Panc1 (cell line): Measurements from ENCODE around the gene PTTG2. TPM values are rescaled to one million over a fixed set of nuclear protein-coding genes. Genes with fewer than 3 reads are reported as not detected.

Experiments used
- ATAC-seq: fragments of 200-7000 bp; cut with Tn5 transposase; 2 replicates; pipeline ENCODE4 v1.9.1; 2020; ENCODE audit warnings: mild to moderate bottlenecking, moderate library complexity
- BruUV-seq: library from RNA; stranded (reverse); fragments of 400-500 nt; replicated peaks from 2 replicates; lab custom pipeline; 2021; lab: Mats Ljungman, UMichigan
- CTCF ChIA-PET: fragments of 300-600 bp; sonication (Branson Sonifier 250); formaldehyde crosslinking; loops from one replicate; lab custom pipeline; 2022; ENCODE audit warnings: antibody characterized with exemption; lab: Charles Lee
- POLR2A ChIA-PET: fragments of 300-600 bp; sonication (Branson Sonifier 250); formaldehyde crosslinking; loops from one replicate; lab custom pipeline; 2022; ENCODE audit warnings: antibody characterized with exemption; lab: Charles Lee
- DNase-seq: peaks from one replicate; pipeline ENCODE4 v3.0.0-alpha.2; 2010; ENCODE audit warnings: low read depth, low spot score
- H3K27ac ChIP-seq: 2 replicates; pipeline ENCODE4 v1.5.1; 2011; ENCODE audit warnings: mild to moderate bottlenecking, low read length, inconsistent platforms
- H3K27me3 ChIP-seq: fragments of 200-500 bp; sonication (Bioruptor generic); 2 replicates; pipeline ENCODE4 v1.6.0; 2014; ENCODE audit warnings: low read length, inconsistent platforms; ENCODE audit not compliant: control insufficient read depth, insufficient read depth
- H3K36me3 ChIP-seq: fragments of 200-500 bp; sonication (Bioruptor generic); 2 replicates; pipeline ENCODE4 v1.5.1; 2014; ENCODE audit warnings: inconsistent platforms, mild to moderate bottlenecking, low read length, moderate library complexity; ENCODE audit not compliant: control insufficient read depth, insufficient read depth
- H3K4me1 ChIP-seq: 2 replicates; pipeline ENCODE4 v1.5.1; 2011; ENCODE audit warnings: inconsistent platforms, mild to moderate bottlenecking, low read length, moderate library complexity; ENCODE audit not compliant: control insufficient read depth, insufficient read depth
- H3K4me3 ChIP-seq, 2 experiments: 2 replicates each; pipeline ENCODE4 v1.5.1; 2011 to 2012; ENCODE audit warnings: low read depth in 2 of 2, low read length in 2 of 2, mild to moderate bottlenecking in 2 of 2, inconsistent platforms in 1 of 2, moderate library complexity in 1 of 2
- H3K9me3 ChIP-seq: fragments of 200-500 bp; sonication (Bioruptor generic); 2 replicates; pipeline ENCODE4 v1.5.1; 2014; ENCODE audit warnings: low read depth, mild to moderate bottlenecking, inconsistent platforms, low read length, moderate library complexity; ENCODE audit not compliant: control insufficient read depth, insufficient read depth
- POLR2AphosphoS5 ChIP-seq: IDR thresholded peaks from 2 replicates; pipeline ENCODE4 v1.6.1; 2012; ENCODE audit warnings: mild to moderate bottlenecking, low read depth, low read length, moderate library complexity
- REST ChIP-seq, 2 experiments: IDR thresholded peaks; 2 replicates each; pipeline ENCODE4 v1.6.1; 2011 to 2012; ENCODE audit warnings: low read depth in 2 of 2, control low read depth in 1 of 2, low read length in 1 of 2, mild to moderate bottlenecking in 1 of 2, moderate library complexity in 1 of 2; ENCODE audit not compliant: insufficient read depth in 1 of 2
- SIN3A ChIP-seq: IDR thresholded peaks from 2 replicates; pipeline ENCODE4 v1.6.1; 2012; ENCODE audit warnings: low read depth, mild to moderate bottlenecking, low read length, moderate library complexity, borderline replicate concordance; ENCODE audit not compliant: insufficient read depth
- TCF7L2 ChIP-seq: IDR thresholded peaks from 2 replicates; pipeline ENCODE4 v1.6.1; 2011; ENCODE audit warnings: mild to moderate bottlenecking, low read depth, low read length, inconsistent platforms
- in situ Hi-C: cut with HindIII; loops from 2 replicates; pipeline ENCODE4 v1.10.0; 2016; ENCODE audit warnings: low sequenced_read_pairs, low pct_unique_long_range_greater_than_20kb
- intact Hi-C: fragments of 100-400 bp; cut with micrococcal nuclease; formaldehyde crosslinking; loops from one replicate; pipeline ENCODE4 v1.10.0; 2022; ENCODE audit not compliant: unreplicated experiment
- total RNA-seq: library from RNA; stranded (reverse); gene quantifications from one replicate; pipeline ENCODE4 v1.2.1, GENCODE V29; 2021; ENCODE audit not compliant: unreplicated experiment
- TF ChIP-seq, protein P1 (sequence below): fragments of 450-650 bp; IDR thresholded peaks from 2 replicates; pipeline ENCODE4 v1.5.1; 2017; ENCODE audit warnings: mild to moderate bottlenecking

Gene PTTG2
- total RNA-seq, 1 experiment from 2014 or later: not detected

DNA sequence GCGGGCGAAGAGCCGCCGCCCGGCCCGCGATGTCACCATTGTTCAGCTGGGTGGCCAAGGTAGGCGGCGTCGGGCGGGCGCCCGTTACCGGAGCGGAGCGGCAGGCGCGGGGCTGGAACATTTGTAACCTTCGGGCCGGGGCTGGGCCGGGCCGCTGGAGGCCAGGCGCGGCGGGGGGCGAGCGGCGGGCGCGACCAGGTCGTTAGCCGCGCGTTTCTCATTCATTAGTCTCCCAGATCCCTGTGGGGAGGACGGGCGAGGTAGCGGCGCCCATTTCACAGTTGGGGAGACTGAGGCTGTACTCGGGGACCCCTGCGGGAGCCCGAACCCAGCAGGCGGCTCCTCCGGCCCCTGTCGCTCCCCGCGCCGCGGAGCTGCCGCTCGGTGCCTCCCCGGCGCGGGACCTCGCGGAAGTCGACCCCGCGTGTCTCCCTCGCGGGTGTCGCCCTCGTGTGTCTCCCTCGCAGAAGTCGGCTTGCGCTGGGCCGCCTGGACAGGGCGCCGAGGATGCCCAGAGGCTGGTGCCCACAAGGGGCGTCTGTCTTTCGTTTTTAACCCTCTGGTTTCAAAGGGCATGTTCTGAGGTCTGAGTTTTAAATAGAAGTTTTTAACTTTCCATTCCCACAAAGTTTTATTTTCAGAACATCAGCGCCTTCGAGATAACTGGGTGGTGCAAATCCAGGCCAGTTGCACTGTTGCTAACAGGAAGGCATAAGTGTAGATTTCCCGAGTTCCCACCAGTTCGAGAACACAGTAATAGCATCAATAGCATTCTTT lies 17.5 kb downstream of the PTTG2 start:
- TF ChIP-seq TCF7L2 (no peak), REST (IDR thresholded peaks at IDR 0.05; ENCODE audit: insufficient read depth in 1 of 2, low read depth in 2 of 2, low read length in 1 of 2) (no peak), POLR2AphosphoS5 (no peak), SIN3A (0 out of 2 replicates have a peak, but pooled peaks have one; percentile 36)
- TF ChIP-seq, protein P1, sequence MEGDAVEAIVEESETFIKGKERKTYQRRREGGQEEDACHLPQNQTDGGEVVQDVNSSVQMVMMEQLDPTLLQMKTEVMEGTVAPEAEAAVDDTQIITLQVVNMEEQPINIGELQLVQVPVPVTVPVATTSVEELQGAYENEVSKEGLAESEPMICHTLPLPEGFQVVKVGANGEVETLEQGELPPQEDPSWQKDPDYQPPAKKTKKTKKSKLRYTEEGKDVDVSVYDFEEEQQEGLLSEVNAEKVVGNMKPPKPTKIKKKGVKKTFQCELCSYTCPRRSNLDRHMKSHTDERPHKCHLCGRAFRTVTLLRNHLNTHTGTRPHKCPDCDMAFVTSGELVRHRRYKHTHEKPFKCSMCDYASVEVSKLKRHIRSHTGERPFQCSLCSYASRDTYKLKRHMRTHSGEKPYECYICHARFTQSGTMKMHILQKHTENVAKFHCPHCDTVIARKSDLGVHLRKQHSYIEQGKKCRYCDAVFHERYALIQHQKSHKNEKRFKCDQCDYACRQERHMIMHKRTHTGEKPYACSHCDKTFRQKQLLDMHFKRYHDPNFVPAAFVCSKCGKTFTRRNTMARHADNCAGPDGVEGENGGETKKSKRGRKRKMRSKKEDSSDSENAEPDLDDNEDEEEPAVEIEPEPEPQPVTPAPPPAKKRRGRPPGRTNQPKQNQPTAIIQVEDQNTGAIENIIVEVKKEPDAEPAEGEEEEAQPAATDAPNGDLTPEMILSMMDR: peak; percentile 71
- Histone ChIP-seq H3K4me1 (peaks cover 19% of the 10 kb centered on the region), H3K27ac (peak overlapping the region; percentile 69), H3K36me3 (no peaks in the 10 kb centered on the region), H3K4me3 (peak overlapping the region; percentile 66 to 68), H3K27me3 (no peaks in the 10 kb centered on the region), H3K9me3 (no peaks in the 10 kb centered on the region)
- POLR2A ChIA-PET: no interaction called here
- in situ Hi-C loops (no loop called here), intact Hi-C loops (no loop called here)
- no TSS peak for BruUV-seq
- DNase-seq (no peak), ATAC-seq (peak; percentile 83)
- CTCF ChIA-PET: no interaction called here

DNA sequence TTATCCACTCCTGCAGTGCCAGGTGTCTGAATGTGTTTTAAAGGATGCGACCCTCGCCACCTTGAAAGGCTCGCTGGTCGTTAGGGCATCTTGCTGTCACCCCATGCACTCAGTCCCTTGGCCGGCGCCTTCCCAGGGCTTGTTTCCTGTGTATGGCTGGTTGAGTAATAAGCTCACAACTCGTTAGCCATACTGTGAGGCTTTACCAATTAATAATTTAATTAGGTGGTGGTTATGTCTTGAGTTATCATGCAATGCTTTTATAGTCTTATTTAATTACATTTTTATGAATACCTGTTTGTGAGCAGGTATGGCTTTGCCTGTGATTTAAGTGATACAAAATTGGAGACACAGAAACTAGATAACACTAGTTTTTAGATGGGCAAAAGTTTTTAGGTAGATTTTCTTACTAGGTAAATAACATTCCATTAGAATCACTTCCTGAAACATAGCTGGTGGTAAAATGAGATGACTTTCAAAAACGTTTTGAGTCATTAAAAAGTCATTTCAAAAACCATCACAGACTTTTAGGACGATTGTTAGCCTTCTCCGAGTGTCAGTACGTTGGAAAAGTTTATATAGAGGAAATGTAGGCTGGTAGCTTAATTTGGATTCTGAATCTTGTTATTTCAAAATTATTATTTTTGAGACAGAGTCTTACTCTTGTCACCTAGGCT lies 18.2 kb downstream of the PTTG2 start:
- no peaks in the 10 kb centered on the region for H3K9me3 ChIP-seq
- no peak for TF ChIP-seq TCF7L2
- no peak for TF ChIP-seq SIN3A
- TF ChIP-seq, protein P1: no peak
- TF ChIP-seq POLR2AphosphoS5: no peak
- TF ChIP-seq REST (IDR thresholded peaks at IDR 0.05; ENCODE audit: insufficient read depth in 1 of 2, low read depth in 2 of 2, low read length in 1 of 2): no peak
- no peaks in the 10 kb centered on the region for H3K27me3 ChIP-seq
- H3K4me3 ChIP-seq: peak overlapping the region; percentile 66 to 68
- no TSS peak for BruUV-seq
- H3K36me3 ChIP-seq: no peaks in the 10 kb centered on the region
- H3K4me1 ChIP-seq: peaks cover 19% of the 10 kb centered on the region
- DNase-seq: no peak
- intact Hi-C loops: no loop called here
- ATAC-seq: peak; percentile 36; the same call in 1 of the 2 replicates
- ChIA-PET CTCF (no interaction called here), POLR2A (no interaction called here)
- peak overlapping the region; percentile 69 for H3K27ac ChIP-seq
- in situ Hi-C loops: no loop called here
